HEK293 (cell line): Measurements from ENCODE around the gene TAF1B.
A peak's percentile ranks its signal among the peaks of the same experiment; 100 is the strongest.

Experiments used
- BCL11A ChIP-seq: fragments of 450-650 bp; formaldehyde crosslinking; IDR thresholded peaks from 2 replicates; pipeline ENCODE4 v1.5.1; 2016; ENCODE audit warnings: low read depth, missing biosample characterization, missing genetic modification characterization
- BCL11B ChIP-seq: fragments of 450-650 bp; formaldehyde crosslinking; IDR thresholded peaks from 2 replicates; pipeline ENCODE4 v1.5.1; 2016; ENCODE audit warnings: low read depth, missing biosample characterization, missing genetic modification characterization
- KLF7 ChIP-seq: fragments of 450-650 bp; formaldehyde crosslinking; IDR thresholded peaks from 2 replicates; pipeline ENCODE4 v1.5.1; 2016; ENCODE audit warnings: missing biosample characterization, missing genetic modification characterization, borderline replicate concordance
- KLF8 ChIP-seq: fragments of 450-650 bp; formaldehyde crosslinking; IDR thresholded peaks from 2 replicates; pipeline ENCODE4 v1.5.1; 2016; ENCODE audit warnings: missing biosample characterization, missing genetic modification characterization
- OSR2 ChIP-seq: fragments of 450-650 bp; formaldehyde crosslinking; IDR thresholded peaks from 2 replicates; pipeline ENCODE4 v1.5.1; 2016; ENCODE audit warnings: missing biosample characterization, missing genetic modification characterization
- PRDM1 ChIP-seq: fragments of 450-650 bp; formaldehyde crosslinking; IDR thresholded peaks from 2 replicates; pipeline ENCODE4; 2016; ENCODE audit warnings: missing biosample characterization, missing genetic modification characterization
- PRDM4 ChIP-seq: fragments of 450-650 bp; formaldehyde crosslinking; IDR thresholded peaks from 2 replicates; pipeline ENCODE4 v1.5.1; 2017; ENCODE audit warnings: missing biosample characterization, missing genetic modification characterization
- REPIN1 ChIP-seq: fragments of 450-650 bp; formaldehyde crosslinking; IDR thresholded peaks from 2 replicates; pipeline ENCODE4 v1.5.1; 2017; ENCODE audit warnings: missing biosample characterization, missing genetic modification characterization, low read depth
- SALL2 ChIP-seq: fragments of 450-650 bp; formaldehyde crosslinking; IDR thresholded peaks from 2 replicates; pipeline ENCODE4 v1.5.0; 2017; ENCODE audit warnings: missing biosample characterization, mild to moderate bottlenecking, missing genetic modification characterization, borderline replicate concordance
- SP7 ChIP-seq: fragments of 450-650 bp; formaldehyde crosslinking; IDR thresholded peaks from 2 replicates; pipeline ENCODE4 v1.5.1; 2016; ENCODE audit warnings: missing biosample characterization, missing genetic modification characterization
- YY2 ChIP-seq: fragments of 450-650 bp; formaldehyde crosslinking; IDR thresholded peaks from 2 replicates; pipeline ENCODE4 v1.5.1; 2016; ENCODE audit warnings: missing biosample characterization, missing genetic modification characterization
- ZBTB20 ChIP-seq: fragments of 450-650 bp; formaldehyde crosslinking; IDR thresholded peaks from 2 replicates; pipeline ENCODE4 v1.5.1; 2016; ENCODE audit warnings: missing biosample characterization, missing genetic modification characterization
- ZBTB8A ChIP-seq: fragments of 450-650 bp; formaldehyde crosslinking; IDR thresholded peaks from 2 replicates; pipeline ENCODE4 v1.5.1; 2016; ENCODE audit warnings: missing biosample characterization, missing genetic modification characterization
- ZEB2 ChIP-seq: fragments of 450-650 bp; formaldehyde crosslinking; IDR thresholded peaks from 2 replicates; pipeline ENCODE4 v1.5.1; 2016; ENCODE audit warnings: missing biosample characterization, missing genetic modification characterization
- ZFP37 ChIP-seq: fragments of 450-650 bp; formaldehyde crosslinking; IDR thresholded peaks from 2 replicates; pipeline ENCODE4 v1.5.1; 2016; ENCODE audit warnings: missing biosample characterization, missing genetic modification characterization
- ZNF10 ChIP-seq: fragments of 450-650 bp; formaldehyde crosslinking; IDR thresholded peaks from 2 replicates; pipeline ENCODE4 v1.5.1; 2017; ENCODE audit warnings: missing biosample characterization, missing genetic modification characterization
- ZNF121 ChIP-seq: fragments of 450-650 bp; formaldehyde crosslinking; IDR thresholded peaks from 2 replicates; pipeline ENCODE4 v1.5.1; 2016; ENCODE audit warnings: missing biosample characterization, missing genetic modification characterization
- ZNF174 ChIP-seq: fragments of 450-650 bp; formaldehyde crosslinking; IDR thresholded peaks from 2 replicates; pipeline ENCODE4 v1.5.0; 2017; ENCODE audit warnings: missing biosample characterization, mild to moderate bottlenecking, missing genetic modification characterization
- ZNF19 ChIP-seq: fragments of 450-650 bp; formaldehyde crosslinking; IDR thresholded peaks from 2 replicates; pipeline ENCODE4; 2016; ENCODE audit warnings: missing biosample characterization, missing genetic modification characterization, low read depth
- ZNF23 ChIP-seq: fragments of 450-650 bp; formaldehyde crosslinking; IDR thresholded peaks from 2 replicates; pipeline ENCODE4 v1.5.1; 2016; ENCODE audit warnings: missing biosample characterization, missing genetic modification characterization, borderline replicate concordance
- ZNF324 ChIP-seq: fragments of 450-650 bp; formaldehyde crosslinking; IDR thresholded peaks from 2 replicates; pipeline ENCODE4 v1.5.1; 2016; ENCODE audit warnings: missing biosample characterization, missing genetic modification characterization
- ZNF350 ChIP-seq: fragments of 450-650 bp; formaldehyde crosslinking; IDR thresholded peaks from 2 replicates; pipeline ENCODE4 v1.5.0; 2017; ENCODE audit warnings: missing biosample characterization, mild to moderate bottlenecking, missing genetic modification characterization
- ZNF362 ChIP-seq: fragments of 450-650 bp; formaldehyde crosslinking; IDR thresholded peaks from 2 replicates; pipeline ENCODE4 v1.5.1; 2016; ENCODE audit warnings: missing biosample characterization, missing genetic modification characterization
- ZNF529 ChIP-seq: fragments of 450-650 bp; formaldehyde crosslinking; IDR thresholded peaks from 2 replicates; pipeline ENCODE4 v1.5.1; 2017; ENCODE audit warnings: missing genetic modification characterization, missing biosample characterization; ENCODE audit not compliant: insufficient replicate concordance
- ZNF558 ChIP-seq: fragments of 450-650 bp; formaldehyde crosslinking; IDR thresholded peaks from 2 replicates; pipeline ENCODE4 v1.5.1; 2016; ENCODE audit warnings: missing biosample characterization, missing genetic modification characterization
- ZNF585B ChIP-seq: fragments of 450-650 bp; formaldehyde crosslinking; IDR thresholded peaks from 2 replicates; pipeline ENCODE4 v1.5.1; 2016; ENCODE audit warnings: missing biosample characterization, missing genetic modification characterization
- ZNF600 ChIP-seq: fragments of 450-650 bp; formaldehyde crosslinking; IDR thresholded peaks from 2 replicates; pipeline ENCODE4 v1.5.1; 2016; ENCODE audit warnings: missing biosample characterization, missing genetic modification characterization
- ZNF610 ChIP-seq: fragments of 450-650 bp; formaldehyde crosslinking; IDR thresholded peaks from 2 replicates; pipeline ENCODE4 v1.5.1; 2016; ENCODE audit warnings: missing biosample characterization, missing genetic modification characterization, borderline replicate concordance
- ZNF76 ChIP-seq: fragments of 450-650 bp; formaldehyde crosslinking; IDR thresholded peaks from 2 replicates; pipeline ENCODE4; 2016; ENCODE audit warnings: low read depth, missing biosample characterization, missing genetic modification characterization, borderline replicate concordance
- ZNF791 ChIP-seq: fragments of 450-650 bp; formaldehyde crosslinking; IDR thresholded peaks from 2 replicates; pipeline ENCODE4 v1.5.1; 2016; ENCODE audit warnings: missing biosample characterization, missing genetic modification characterization
- ZNF837 ChIP-seq: fragments of 450-650 bp; formaldehyde crosslinking; IDR thresholded peaks from 2 replicates; pipeline ENCODE4 v1.5.1; 2016; ENCODE audit warnings: missing biosample characterization, missing genetic modification characterization
- ZSCAN23 ChIP-seq: fragments of 450-650 bp; formaldehyde crosslinking; IDR thresholded peaks from 2 replicates; pipeline ENCODE4 v1.5.1; 2016; ENCODE audit warnings: missing biosample characterization, missing genetic modification characterization
- TF ChIP-seq, protein P1 (sequence below): fragments of 450-650 bp; formaldehyde crosslinking; IDR thresholded peaks from 2 replicates; pipeline ENCODE4 v1.5.1; 2016; ENCODE audit warnings: missing biosample characterization, missing genetic modification characterization
- TF ChIP-seq, protein P2 (sequence below): fragments of 450-650 bp; formaldehyde crosslinking; IDR thresholded peaks from 2 replicates; pipeline ENCODE4 v1.5.1; 2017; ENCODE audit warnings: missing biosample characterization, missing genetic modification characterization
- TF ChIP-seq, protein P3 (sequence below): fragments of 450-650 bp; formaldehyde crosslinking; IDR thresholded peaks from 2 replicates; pipeline ENCODE4 v1.5.1; 2016; ENCODE audit warnings: missing biosample characterization, missing genetic modification characterization

The TAF1B gene

DNA sequence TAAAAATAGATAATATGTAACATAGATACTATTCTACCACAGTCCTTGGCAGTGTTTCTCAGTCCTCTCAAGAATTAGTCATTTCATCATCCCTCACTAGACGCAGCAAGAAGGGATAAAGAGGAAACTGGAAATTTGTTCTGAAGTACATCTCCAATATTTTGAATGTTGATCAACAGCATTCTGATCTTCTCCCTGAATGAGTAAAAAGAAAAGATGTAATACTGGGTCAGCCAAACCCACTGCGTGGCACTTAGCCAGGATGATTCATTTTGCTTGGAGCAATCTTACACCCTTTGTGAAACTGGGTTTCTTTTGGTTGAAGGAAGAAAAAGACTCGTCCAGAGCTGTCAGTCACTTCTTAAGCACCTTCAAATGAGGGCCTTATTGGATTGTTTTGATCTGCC is 54.1 kb downstream of the TAF1B start (continued):
- TF ChIP-seq ZNF585B: no peak
- TF ChIP-seq ZNF10 (tag by site-specific recombination): peak; percentile 44
- TF ChIP-seq, protein P1, sequence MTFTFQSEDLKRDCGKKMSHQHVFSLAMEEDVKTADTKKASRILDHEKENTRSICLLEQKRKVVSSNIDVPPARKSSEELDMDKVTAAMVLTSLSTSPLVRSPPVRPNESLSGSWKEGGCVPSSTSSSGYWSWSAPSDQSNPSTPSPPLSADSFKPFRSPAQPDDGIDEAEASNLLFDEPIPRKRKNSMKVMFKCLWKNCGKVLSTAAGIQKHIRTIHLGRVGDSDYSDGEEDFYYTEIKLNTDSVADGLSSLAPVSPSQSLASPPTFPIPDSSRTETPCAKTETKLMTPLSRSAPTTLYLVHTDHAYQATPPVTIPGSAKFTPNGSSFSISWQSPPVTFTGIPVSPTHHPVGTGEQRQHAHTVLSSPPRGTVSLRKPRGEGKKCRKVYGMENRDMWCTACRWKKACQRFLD (tag by site-specific recombination): no peak
- TF ChIP-seq PRDM1 (tag by site-specific recombination): no peak
- TF ChIP-seq ZNF837: no peak
- TF ChIP-seq KLF8 (tag by site-specific recombination): no peak
- TF ChIP-seq YY2 (tag by site-specific recombination): no peak
- TF ChIP-seq ZNF121: no peak
- TF ChIP-seq ZBTB8A (tag by site-specific recombination): no peak
- TF ChIP-seq ZNF362: peak; percentile 62; the same call in 1 of the 2 replicates
- TF ChIP-seq, protein P2, sequence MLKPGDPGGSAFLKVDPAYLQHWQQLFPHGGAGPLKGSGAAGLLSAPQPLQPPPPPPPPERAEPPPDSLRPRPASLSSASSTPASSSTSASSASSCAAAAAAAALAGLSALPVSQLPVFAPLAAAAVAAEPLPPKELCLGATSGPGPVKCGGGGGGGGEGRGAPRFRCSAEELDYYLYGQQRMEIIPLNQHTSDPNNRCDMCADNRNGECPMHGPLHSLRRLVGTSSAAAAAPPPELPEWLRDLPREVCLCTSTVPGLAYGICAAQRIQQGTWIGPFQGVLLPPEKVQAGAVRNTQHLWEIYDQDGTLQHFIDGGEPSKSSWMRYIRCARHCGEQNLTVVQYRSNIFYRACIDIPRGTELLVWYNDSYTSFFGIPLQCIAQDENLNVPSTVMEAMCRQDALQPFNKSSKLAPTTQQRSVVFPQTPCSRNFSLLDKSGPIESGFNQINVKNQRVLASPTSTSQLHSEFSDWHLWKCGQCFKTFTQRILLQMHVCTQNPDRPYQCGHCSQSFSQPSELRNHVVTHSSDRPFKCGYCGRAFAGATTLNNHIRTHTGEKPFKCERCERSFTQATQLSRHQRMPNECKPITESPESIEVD: peak; percentile 74
- TF ChIP-seq ZSCAN23 (tag by site-specific recombination): no peak
- TF ChIP-seq BCL11B (tag by site-specific recombination): no peak
- TF ChIP-seq ZBTB20 (tag by site-specific recombination): no peak
- no peak for TF ChIP-seq ZNF76 (tag by site-specific recombination)
- no peak for TF ChIP-seq SALL2 (tag by site-specific recombination)
- TF ChIP-seq ZNF23: no peak
- no peak for TF ChIP-seq ZNF350 (tag by site-specific recombination)
- TF ChIP-seq ZEB2: 0 out of 2 replicates have a peak, but pooled peaks have one; percentile 17
- TF ChIP-seq ZNF791 (tag by site-specific recombination): no peak
- TF ChIP-seq OSR2 (tag by site-specific recombination): no peak
- no peak for TF ChIP-seq ZNF19 (tag by site-specific recombination)
- TF ChIP-seq REPIN1: no peak
- peak; percentile 52 for TF ChIP-seq SP7 (tag by site-specific recombination)
- no peak for TF ChIP-seq ZFP37 (tag by site-specific recombination)
- no peak for TF ChIP-seq ZNF529
- no peak for TF ChIP-seq ZNF174 (tag by site-specific recombination)
- no peak for TF ChIP-seq ZNF324 (tag by site-specific recombination)
- TF ChIP-seq PRDM4 (tag by site-specific recombination): no peak
- no peak for TF ChIP-seq ZNF610
- TF ChIP-seq BCL11A (tag by site-specific recombination): no peak
- TF ChIP-seq ZNF558 (tag by site-specific recombination): no peak
- no peak for TF ChIP-seq ZNF600 (tag by site-specific recombination)
- TF ChIP-seq, protein P3, sequence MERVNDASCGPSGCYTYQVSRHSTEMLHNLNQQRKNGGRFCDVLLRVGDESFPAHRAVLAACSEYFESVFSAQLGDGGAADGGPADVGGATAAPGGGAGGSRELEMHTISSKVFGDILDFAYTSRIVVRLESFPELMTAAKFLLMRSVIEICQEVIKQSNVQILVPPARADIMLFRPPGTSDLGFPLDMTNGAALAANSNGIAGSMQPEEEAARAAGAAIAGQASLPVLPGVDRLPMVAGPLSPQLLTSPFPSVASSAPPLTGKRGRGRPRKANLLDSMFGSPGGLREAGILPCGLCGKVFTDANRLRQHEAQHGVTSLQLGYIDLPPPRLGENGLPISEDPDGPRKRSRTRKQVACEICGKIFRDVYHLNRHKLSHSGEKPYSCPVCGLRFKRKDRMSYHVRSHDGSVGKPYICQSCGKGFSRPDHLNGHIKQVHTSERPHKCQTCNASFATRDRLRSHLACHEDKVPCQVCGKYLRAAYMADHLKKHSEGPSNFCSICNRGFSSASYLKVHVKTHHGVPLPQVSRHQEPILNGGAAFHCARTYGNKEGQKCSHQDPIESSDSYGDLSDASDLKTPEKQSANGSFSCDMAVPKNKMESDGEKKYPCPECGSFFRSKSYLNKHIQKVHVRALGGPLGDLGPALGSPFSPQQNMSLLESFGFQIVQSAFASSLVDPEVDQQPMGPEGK (tag by site-specific recombination): no peak
- no peak for TF ChIP-seq KLF7 (tag by site-specific recombination)
